Esophagus squamous epithelium (tissue), 5 donors: ENCODE results near the gene LGR4. TPM values are rescaled to one million over a fixed set of nuclear protein-coding genes. Genes with fewer than 3 reads are reported as not detected.
"Not testable (repeated sequence)": the region's sequence is repeated elsewhere in the genome, so short reads cannot be mapped to it uniquely, and the experiment has no call there.

Experiments
- DNase-seq: peaks from one replicate; lab custom pipeline; 2025; lab: John Stamatoyannopoulos, UW
- H3K27ac ChIP-seq, 4 donors: fragments of 200-600 bp; sonication (generic); one replicate each; pipeline ENCODE4 v1.5.1; 2016 to 2019; ENCODE audit warnings: mild to moderate bottlenecking in 1 of 4
- H3K27me3 ChIP-seq, 4 donors: fragments of 200-600 bp; sonication (generic); 1 replicate in 3 of 4; 2 replicates in 1 of 4; pipeline versions ENCODE4 v1.5.1 to v1.6.0; 2017 to 2021; ENCODE audit warnings: antibody characterized with exemption in 1 of 4
- H3K36me3 ChIP-seq, 3 donors: fragments of 200-600 bp; sonication (generic); one replicate each; pipeline ENCODE4 v1.5.1; 2016 to 2019
- H3K4me1 ChIP-seq, 3 donors: fragments of 200-600 bp; sonication (generic); one replicate each; pipeline ENCODE4 v1.5.1; 2017 to 2019
- H3K4me3 ChIP-seq, 4 donors: fragments of 200-600 bp; sonication (generic); 1 replicate in 3 of 4; 2 replicates in 1 of 4; pipeline ENCODE4 v1.5.1; 2016 to 2019; ENCODE audit warnings: mild to moderate bottlenecking in 2 of 4, moderate library complexity in 1 of 4
- H3K9me3 ChIP-seq, 3 donors: fragments of 200-600 bp; sonication (generic); one replicate each; pipeline ENCODE4 v1.5.1; 2016 to 2019
- CTCF ChIP-seq, 6 experiments: fragments of 450-650 bp in 4 of 6; fragments of 200-600 bp in 2 of 6; sonication (generic) in 2 of 6; IDR thresholded peaks; one replicate each; pipeline ENCODE4 v1.5.1; 2016 to 2019; ENCODE audit warnings: antibody characterized with exemption in 6 of 6, mild to moderate bottlenecking in 4 of 6, moderate library complexity in 4 of 6
- POLR2A ChIP-seq, 4 donors: fragments of 450-650 bp; IDR thresholded peaks; one replicate each; pipeline ENCODE4 v1.6.1; 2017; ENCODE audit warnings: antibody characterized with exemption in 4 of 4, mild to moderate bottlenecking in 4 of 4, moderate library complexity in 3 of 4
- WGBS, 2 donors: methylation state at CpG; one replicate each; pipeline ENCODE4 v1.1.5; 2018; 5-methylcytosine and 5-hydroxymethylcytosine counted together
- intact Hi-C: fragments of 100-400 bp; cut with DNase I; formaldehyde crosslinking; loops from one replicate; pipeline ENCODE4 v1.15.0; 2022
- total RNA-seq, 4 donors: library from RNA; depleted of rRNA; stranded (reverse); fragments of >200 nt; gene quantifications; one replicate each; pipeline ENCODE4 v1.1.0, GENCODE V29; 2016
- donor health status: DM: yes; HTN: yes; CAD: no.

LGR4 gene
- total RNA-seq, 4 donors from 2014 or later: 22.3 to 45.6 (median 35.1) TPM

DNA sequence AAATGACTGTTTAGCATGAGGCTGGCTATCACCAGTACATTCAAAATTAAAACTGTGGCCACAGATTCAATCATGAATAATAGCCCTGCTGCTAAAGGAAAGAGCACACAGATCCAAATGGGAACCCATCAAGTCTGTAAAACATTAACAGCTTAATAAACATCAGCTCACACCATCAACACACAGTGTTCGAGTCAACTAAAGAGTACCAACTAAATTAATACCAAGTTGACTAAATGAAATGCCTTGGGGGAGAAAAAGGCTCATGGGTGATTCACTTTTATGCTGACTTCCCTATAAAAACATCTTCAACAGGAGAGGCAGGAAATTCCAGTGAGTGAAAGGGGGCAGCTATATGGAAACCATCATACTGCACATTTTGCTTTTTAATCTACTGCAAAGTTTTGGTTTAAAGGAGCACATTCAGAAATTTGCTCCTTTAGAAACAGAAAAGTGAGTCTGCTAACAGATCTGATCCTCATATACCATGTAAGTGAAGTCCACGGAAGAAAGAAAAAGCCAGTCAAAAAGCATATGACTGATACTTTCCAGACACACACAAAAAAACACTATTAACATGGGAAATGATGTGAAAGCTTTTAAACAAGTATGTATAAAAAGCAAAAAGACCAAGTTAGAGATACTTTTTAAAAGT is 16.3 kb downstream of the LGR4 start:
- WGBS, 2 donors: 27 to 37% methylated on average over 2 of the region's 2 CpGs
- no peak for DNase-seq
- no peak overlapping the region for H3K4me3 ChIP-seq
- intact Hi-C loops: no loop called here
- no peaks in the 10 kb centered on the region for H3K9me3 ChIP-seq
- peaks cover 0 to 74% (median 4%) of the 10 kb centered on the region in 3 donors for H3K4me1 ChIP-seq
- TF ChIP-seq POLR2A (IDR thresholded peaks at IDR 0.05): no peak
- no peak for TF ChIP-seq CTCF (IDR thresholded peaks at IDR 0.05)
- H3K27ac ChIP-seq: peak overlapping the region in 1 of 4 donors; percentile 6
- no peaks in the 10 kb centered on the region for H3K36me3 ChIP-seq
- no peaks in the 10 kb centered on the region for H3K27me3 ChIP-seq

- no peaks in the 10 kb centered on the region for H3K9me3 ChIP-seq
- intact Hi-C loops: no loop called here
- TF ChIP-seq POLR2A (IDR thresholded peaks at IDR 0.05) (no peak), CTCF (IDR thresholded peaks at IDR 0.05) (no peak)
- H3K27me3 ChIP-seq: no peaks in the 10 kb centered on the region
- H3K4me1 ChIP-seq: peaks cover 0 to 80% (median 4%) of the 10 kb centered on the region in 3 donors
- 91 to 94% methylated on average over 4 of the region's 4 CpGs for WGBS, 2 donors
- H3K36me3 ChIP-seq: no peaks in the 10 kb centered on the region
- DNase-seq: no peak
- no peak overlapping the region for H3K4me3 ChIP-seq
- H3K27ac ChIP-seq: peak overlapping the region in 1 of 4 donors; percentile 6
Measured at GRCh38 chr11:27455667-27456066, 16.9 kb downstream of the LGR4 start.

- Histone ChIP-seq H3K27ac (peak overlapping the region in 2 of 4 donors; percentile 15 to 33), H3K9me3 (no peaks in the 10 kb centered on the region), H3K36me3 (no peaks in the 10 kb centered on the region), H3K27me3 (no peaks in the 10 kb centered on the region), H3K4me1 (peaks cover 0 to 77% (median 4%) of the 10 kb centered on the region in 3 donors), H3K4me3 (no peak overlapping the region)
- intact Hi-C loops: no loop called here
- no peak for DNase-seq
- WGBS, 2 donors: 46 to 57% methylated on average over 1 of the region's 1 CpG
- TF ChIP-seq CTCF (IDR thresholded peaks at IDR 0.05) (no peak), POLR2A (IDR thresholded peaks at IDR 0.05) (no peak)
Measured at GRCh38 chr11:27453701-27454100, 18.9 kb downstream of the LGR4 start.

GRCh38 chr11:27452147-27452546 is 20.4 kb downstream of the LGR4 start:
- peaks cover 0 to 79% (median 4%) of the 10 kb centered on the region in 3 donors for H3K4me1 ChIP-seq
- no peak for DNase-seq
- H3K4me3 ChIP-seq: no peak overlapping the region
- TF ChIP-seq CTCF (IDR thresholded peaks at IDR 0.05) (no peak), POLR2A (IDR thresholded peaks at IDR 0.05) (no peak)
- H3K27ac ChIP-seq: peak overlapping the region in 3 of 4 donors; percentile 6 to 34 (median 32)
- H3K27me3 ChIP-seq: no peaks in the 10 kb centered on the region
- no peaks in the 10 kb centered on the region for H3K9me3 ChIP-seq
- WGBS, 2 donors: 80 to 81% methylated on average over 3 of the region's 3 CpGs
- no peaks in the 10 kb centered on the region for H3K36me3 ChIP-seq
- intact Hi-C loops: no loop called here

GRCh38 chr11:27451244-27451965 is 21.2 kb downstream of the LGR4 start:
- 83 to 91% methylated on average over 1 of the region's 1 CpG for WGBS, 2 donors
- H3K36me3 ChIP-seq: no peaks in the 10 kb centered on the region
- H3K27me3 ChIP-seq: no peaks in the 10 kb centered on the region
- intact Hi-C loops: no loop called here
- no peaks in the 10 kb centered on the region for H3K9me3 ChIP-seq
- DNase-seq: no peak
- peak overlapping the region in 3 of 4 donors; percentile 6 to 34 (median 32) for H3K27ac ChIP-seq
- peaks cover 0 to 73% (median under 1%) of the 10 kb centered on the region in 3 donors for H3K4me1 ChIP-seq
- no peak overlapping the region for H3K4me3 ChIP-seq
- no peak for TF ChIP-seq POLR2A (IDR thresholded peaks at IDR 0.05)
- no peak for TF ChIP-seq CTCF (IDR thresholded peaks at IDR 0.05)

- H3K9me3 ChIP-seq, H3K27ac ChIP-seq, intact Hi-C loops, H3K27me3 ChIP-seq, DNase-seq, H3K36me3 ChIP-seq, H3K4me3 ChIP-seq: not testable (repeated sequence)
- peaks cover 0 to 68% (median 12%) of the 10 kb centered on the region in 3 donors for H3K4me1 ChIP-seq
- 72 to 100% methylated on average over 5 of the region's 5 CpGs for WGBS, 2 donors
Measured at GRCh38 chr11:27448184-27448540, 24.4 kb downstream of the LGR4 start.
